A172 (cell line): Measurements from ENCODE around the gene NUDT21. TPM values are rescaled to one million over a fixed set of nuclear protein-coding genes. Genes with fewer than 3 reads are reported as not detected.
A peak's percentile ranks its signal among the peaks of the same experiment; 100 is the strongest.

Source experiments
- DNase-seq: peaks from one replicate; pipeline ENCODE4 v3.0.0-alpha.2; 2015; ENCODE audit warnings: low spot score
- total RNA-seq: library from RNA; depleted of rRNA; stranded (reverse); fragments of >200 nt; shearing (Covaris generic); gene quantifications from 2 replicates; pipeline ENCODE4 v1.2.3, GENCODE V29; 2014

NUDT21 gene
- total RNA-seq, 1 experiment from 2014 or later: 191 TPM

- no peak for DNase-seq
These were observed 11.1 kb upstream of the NUDT21 start for GRCh38 chr16:56462064-56462796.

- DNase-seq: no peak
These were observed 9.0 kb upstream of the NUDT21 start for GRCh38 chr16:56460101-56460500.

- DNase-seq: no peak
These were observed 6.9 kb upstream of the NUDT21 start for GRCh38 chr16:56457927-56458470.

GRCh38 chr16:56451753-56452689 is 889 bp upstream of the NUDT21 start:
- DNase-seq: peak; percentile 44

- DNase-seq: peak; percentile 11
These were observed 702 bp downstream of the NUDT21 start for GRCh38 chr16:56450275-56450985.

GRCh38 chr16:56448005-56448404 is 3.1 kb downstream of the NUDT21 start:
- no peak for DNase-seq

- DNase-seq: no peak
These were observed 3.8 kb downstream of the NUDT21 start for GRCh38 chr16:56447286-56447685.

GRCh38 chr16:56438038-56438437 is 13.1 kb downstream of the NUDT21 start:
- no peak for DNase-seq

- DNase-seq: no peak
These were observed 14.9 kb downstream of the NUDT21 start for GRCh38 chr16:56436258-56436657.

- no peak for DNase-seq
These were observed 23.0 kb downstream of the NUDT21 start for GRCh38 chr16:56428091-56428490.

GRCh38 chr16:56426585-56426984 is 24.5 kb downstream of the NUDT21 start:
- DNase-seq: no peak

- peak; percentile 60 for DNase-seq
These were observed 25.7 kb downstream of the NUDT21 start, which contains the start of gene AMFR for GRCh38 chr16:56425439-56425832. Gene AMFR (minus strand): TSS chr16:56425545. CDS start chr16:56425327, 218 bp downstream.

- DNase-seq: no peak
These were observed 26.2 kb downstream of the NUDT21 start for GRCh38 chr16:56424791-56425438.

GRCh38 chr16:56424404-56424764 is 26.7 kb downstream of the NUDT21 start:
- peak; percentile 16 for DNase-seq

GRCh38 chr16:56423584-56424403 is 27.3 kb downstream of the NUDT21 start:
- DNase-seq: no peak

GRCh38 chr16:56422896-56423441 is 28.2 kb downstream of the NUDT21 start:
- no peak for DNase-seq

- no peak for DNase-seq
These were observed 29.0 kb downstream of the NUDT21 start for GRCh38 chr16:56421976-56422669.

- DNase-seq: no peak
These were observed 29.8 kb downstream of the NUDT21 start for GRCh38 chr16:56421313-56421712.

GRCh38 chr16:56420613-56421012 is 30.5 kb downstream of the NUDT21 start:
- no peak for DNase-seq
